ENCODE results near the gene RHBDD3.
"Not testable (repeated sequence)": the region's sequence is repeated elsewhere in the genome, so short reads cannot be mapped to it uniquely, and the experiment has no call there.

RHBDD3 gene

GRCh38 chr22:29256606-29257325 lies 11.0 kb downstream of the RHBDD3 start:
- H3K27ac ChIP-seq: no peak overlapping the region

DNA sequence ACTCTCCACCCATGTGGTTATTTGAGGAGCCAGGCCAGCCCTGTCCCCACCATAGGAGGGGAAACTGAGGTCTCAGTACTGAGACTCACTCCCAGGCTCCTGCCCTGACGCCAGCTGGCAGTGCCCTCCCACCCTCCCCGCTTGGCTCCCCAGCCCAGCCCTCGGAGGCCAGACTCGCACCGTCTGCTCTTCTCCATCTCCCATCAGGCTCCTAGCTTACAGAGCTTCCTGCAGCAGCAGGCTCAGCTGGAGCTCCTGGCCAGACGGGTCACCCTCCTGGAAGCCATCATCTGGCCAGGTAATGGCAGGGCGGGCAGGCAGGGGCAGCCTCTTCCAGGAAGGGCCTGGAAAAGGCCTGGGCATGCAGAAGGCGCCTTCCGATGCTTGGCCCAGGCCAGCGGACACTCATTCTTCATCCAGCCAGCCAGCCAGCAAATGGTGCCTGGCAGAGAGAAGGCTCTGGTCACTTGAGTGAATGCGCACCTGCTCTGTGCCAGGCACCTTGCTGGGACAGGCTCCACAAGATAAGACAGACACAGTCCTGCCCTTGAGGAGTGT lies 12.6 kb downstream of the RHBDD3 start:
- H3K27ac ChIP-seq: no peak overlapping the region

More at GRCh38 chr22:29256606-29257325, 11.0 kb downstream of the RHBDD3 start:
- H3K4me3 ChIP-seq: no peak overlapping the region

DNA sequence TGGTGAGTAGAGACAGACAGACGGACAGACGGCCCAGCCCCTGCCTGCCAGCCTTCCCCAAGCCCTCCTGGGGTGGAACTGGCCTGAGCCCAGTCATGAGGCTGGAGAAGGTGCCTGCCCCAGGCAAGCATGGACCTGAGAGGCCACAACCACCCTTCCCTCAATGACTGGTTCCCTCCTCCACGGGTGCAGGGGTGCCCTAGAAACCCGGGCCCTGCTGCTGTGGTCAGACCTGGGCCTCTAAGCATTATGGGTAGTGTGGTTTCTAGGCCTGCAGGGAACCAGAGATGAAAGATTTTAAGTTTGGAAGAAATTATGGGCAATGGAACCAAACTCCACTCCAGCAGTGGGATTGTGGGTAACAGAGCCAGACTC lies 13.5 kb downstream of the RHBDD3 start:
- no peak overlapping the region for H3K4me3 ChIP-seq
- no peak overlapping the region for H3K27ac ChIP-seq

More for the DNA sequence above, 12.6 kb downstream of the RHBDD3 start:
- no peak overlapping the region for H3K4me3 ChIP-seq

GRCh38 chr22:29253561-29254285 lies 14.1 kb downstream of the RHBDD3 start:
- Histone ChIP-seq H3K4me3 (no peak overlapping the region), H3K27ac (no peak overlapping the region)

DNA sequence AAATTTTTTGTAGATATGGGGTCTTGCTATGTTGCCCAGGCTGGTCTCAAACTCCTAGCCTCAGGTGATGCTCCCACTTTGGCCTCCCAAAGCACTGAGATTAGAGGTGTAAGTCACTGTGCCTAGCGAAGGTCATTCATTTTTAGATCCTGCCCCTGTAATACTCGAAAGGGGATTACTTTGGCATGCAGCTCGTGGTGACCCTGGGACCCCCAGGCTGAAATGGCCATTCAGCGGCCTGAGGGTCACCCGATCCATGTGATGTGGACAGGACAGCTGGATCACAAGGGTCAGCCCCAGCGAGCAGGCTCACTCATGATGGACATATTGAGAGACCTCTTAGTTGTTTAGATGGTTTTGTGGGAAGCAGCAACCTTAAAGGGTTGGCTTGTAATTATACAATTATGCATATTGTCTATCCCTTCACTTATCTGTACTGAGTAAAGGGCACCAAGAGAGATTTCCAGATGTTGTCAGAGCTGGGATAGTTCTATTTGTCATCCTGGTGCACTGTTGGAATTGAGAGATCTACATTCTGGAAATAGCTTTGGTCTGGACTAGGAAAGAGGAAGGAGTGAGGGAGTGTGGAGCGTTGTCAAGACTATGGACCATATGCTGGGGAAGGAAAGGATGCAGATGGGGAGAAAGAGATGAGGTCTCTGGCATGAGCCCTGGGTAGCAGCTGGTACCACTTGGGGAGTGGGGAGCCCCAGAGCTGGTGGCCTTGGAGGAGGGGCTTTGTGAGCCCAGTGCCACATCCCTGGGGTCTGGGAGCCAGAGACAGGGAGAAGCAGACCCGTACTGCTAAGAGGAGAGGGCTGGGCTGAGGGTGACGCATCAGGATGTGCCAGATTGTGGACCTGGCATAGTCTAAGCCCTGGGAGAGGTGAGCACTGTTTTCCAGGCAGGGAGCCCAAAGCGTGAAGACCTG lies 15.5 kb downstream of the RHBDD3 start:
- Histone ChIP-seq H3K4me3 (no peak overlapping the region), H3K27ac (no peak overlapping the region)

DNA sequence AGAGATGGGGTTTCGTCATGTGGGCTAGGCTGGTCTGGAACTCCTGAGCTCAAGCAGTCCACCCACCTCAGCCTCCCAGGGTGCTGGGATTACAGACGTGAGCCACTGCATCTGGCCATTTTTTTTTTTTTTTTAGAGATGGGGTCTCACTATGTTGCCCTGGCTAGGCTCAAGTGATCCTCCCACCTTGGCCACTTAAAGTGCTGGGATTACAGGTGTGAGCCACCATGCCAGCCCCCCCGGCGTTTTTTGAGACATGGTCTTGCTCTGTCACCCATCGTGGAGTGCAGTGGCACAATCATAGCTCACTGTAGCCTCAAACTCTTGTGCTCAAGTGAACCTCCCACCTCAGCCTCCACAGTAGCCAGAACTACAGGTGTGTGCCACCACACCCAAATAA lies 16.5 kb downstream of the RHBDD3 start:
- Histone ChIP-seq H3K27ac (no peak overlapping the region), H3K4me3 (no peak overlapping the region)

- not testable (repeated sequence) for H3K4me3 ChIP-seq, H3K27ac ChIP-seq
Measured at GRCh38 chr22:29247891-29248290, 19.9 kb downstream of the RHBDD3 start.

GRCh38 chr22:29245626-29246385 lies 22.0 kb downstream of the RHBDD3 start:
- H3K4me3 ChIP-seq: no peak overlapping the region

DNA sequence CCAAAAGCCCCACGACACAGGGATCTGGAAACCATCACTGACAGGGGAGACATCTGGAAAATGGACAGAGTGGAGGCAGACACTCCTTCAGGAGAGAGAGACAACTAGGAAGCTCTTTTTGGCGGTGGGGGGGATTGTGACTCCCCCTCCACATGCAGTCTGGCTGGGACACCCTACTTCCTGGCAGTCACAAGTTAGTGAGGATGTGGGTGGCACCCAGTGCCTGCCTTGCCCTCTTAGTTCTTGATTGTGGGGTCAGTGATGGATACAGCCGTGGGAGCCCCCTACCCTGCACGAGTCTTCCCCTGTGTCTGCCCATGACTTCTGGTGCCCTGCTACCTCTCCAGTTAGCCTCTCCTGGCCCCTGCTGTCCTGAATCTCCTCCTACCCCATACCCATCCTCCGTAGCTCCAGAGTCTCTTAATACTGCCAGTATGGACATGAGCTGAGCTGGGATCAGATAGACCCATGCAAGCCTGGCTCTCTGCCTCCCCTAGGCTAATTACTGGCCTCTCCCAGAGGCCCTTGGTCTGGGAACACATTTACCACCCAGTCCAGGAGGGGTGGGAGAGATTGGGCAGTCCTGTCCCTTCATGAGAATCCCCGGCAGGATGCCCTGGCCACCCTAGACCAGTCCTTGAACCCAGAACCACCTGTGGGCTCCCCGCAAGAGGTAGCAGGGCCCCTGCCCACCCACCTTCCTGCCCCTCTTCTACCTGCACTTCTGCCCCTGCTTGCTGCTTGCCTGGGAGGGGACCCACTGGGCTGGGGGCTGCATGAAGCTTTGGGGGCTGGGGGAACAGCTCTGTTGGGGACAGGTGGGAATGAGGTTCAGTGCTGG lies 22.8 kb downstream of the RHBDD3 start:
- H3K27ac ChIP-seq: peak overlapping the region in 1 of 21 experiments; percentile 14

More at GRCh38 chr22:29245626-29246385, 22.0 kb downstream of the RHBDD3 start:
- no peak overlapping the region for H3K27ac ChIP-seq

DNA sequence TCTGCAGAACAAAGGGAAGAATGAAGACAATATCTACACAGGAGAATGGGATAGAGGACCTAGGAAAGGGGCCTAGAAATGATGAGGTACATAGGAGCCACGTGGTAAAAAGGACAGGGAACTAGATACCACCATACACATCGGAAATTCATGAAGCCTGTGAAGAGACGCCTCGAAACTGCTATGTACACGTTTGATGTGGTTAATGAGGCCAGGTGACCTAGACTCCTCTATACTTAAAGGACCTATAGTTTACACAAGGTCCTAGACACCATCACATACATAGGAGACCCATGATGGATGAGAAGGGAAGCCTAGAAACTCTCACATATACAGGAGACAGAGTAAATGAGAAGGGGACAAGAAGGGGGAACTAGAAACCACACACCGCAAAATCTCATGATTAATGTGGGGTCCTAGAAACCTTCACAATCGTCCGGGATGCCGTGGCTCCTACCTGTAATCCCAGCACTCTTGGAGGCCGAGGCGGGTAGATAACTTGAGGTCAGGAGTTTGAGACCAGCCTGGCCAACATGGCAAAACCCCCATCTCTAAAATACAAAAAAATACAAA lies 23.8 kb downstream of the RHBDD3 start:
- H3K4me3 ChIP-seq: no peak overlapping the region
- H3K27ac ChIP-seq: no peak overlapping the region

More for the DNA sequence above, 22.8 kb downstream of the RHBDD3 start:
- no peak overlapping the region for H3K4me3 ChIP-seq

DNA sequence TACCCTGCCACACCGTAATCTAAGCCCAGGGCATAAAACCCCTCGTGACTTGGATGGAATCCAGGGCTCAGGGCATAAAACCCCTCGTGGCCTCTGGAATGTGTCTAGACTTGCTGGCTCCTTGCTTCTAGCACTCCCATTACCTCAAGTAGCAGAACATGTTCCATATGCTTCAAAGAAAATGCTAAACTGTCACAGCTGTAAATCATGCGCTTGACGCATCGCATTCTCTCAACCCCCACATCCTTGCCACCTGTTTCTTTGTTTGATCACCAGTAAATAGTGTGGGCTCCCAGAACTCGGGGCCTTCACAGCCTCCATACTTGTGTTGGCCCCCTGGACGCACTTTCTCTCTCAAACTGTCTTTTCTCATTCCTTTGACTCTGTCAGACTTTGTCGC lies 27.3 kb downstream of the RHBDD3 start:
- not testable (repeated sequence) for H3K4me3 ChIP-seq, H3K27ac ChIP-seq

GRCh38 chr22:29233277-29233877 lies 34.4 kb downstream of the RHBDD3 start:
- H3K27ac ChIP-seq: no peak overlapping the region
- no peak overlapping the region for H3K4me3 ChIP-seq

GRCh38 chr22:29231971-29232959 lies 35.5 kb downstream of the RHBDD3 start:
- H3K27ac ChIP-seq: no peak overlapping the region
- no peak overlapping the region for H3K4me3 ChIP-seq

DNA sequence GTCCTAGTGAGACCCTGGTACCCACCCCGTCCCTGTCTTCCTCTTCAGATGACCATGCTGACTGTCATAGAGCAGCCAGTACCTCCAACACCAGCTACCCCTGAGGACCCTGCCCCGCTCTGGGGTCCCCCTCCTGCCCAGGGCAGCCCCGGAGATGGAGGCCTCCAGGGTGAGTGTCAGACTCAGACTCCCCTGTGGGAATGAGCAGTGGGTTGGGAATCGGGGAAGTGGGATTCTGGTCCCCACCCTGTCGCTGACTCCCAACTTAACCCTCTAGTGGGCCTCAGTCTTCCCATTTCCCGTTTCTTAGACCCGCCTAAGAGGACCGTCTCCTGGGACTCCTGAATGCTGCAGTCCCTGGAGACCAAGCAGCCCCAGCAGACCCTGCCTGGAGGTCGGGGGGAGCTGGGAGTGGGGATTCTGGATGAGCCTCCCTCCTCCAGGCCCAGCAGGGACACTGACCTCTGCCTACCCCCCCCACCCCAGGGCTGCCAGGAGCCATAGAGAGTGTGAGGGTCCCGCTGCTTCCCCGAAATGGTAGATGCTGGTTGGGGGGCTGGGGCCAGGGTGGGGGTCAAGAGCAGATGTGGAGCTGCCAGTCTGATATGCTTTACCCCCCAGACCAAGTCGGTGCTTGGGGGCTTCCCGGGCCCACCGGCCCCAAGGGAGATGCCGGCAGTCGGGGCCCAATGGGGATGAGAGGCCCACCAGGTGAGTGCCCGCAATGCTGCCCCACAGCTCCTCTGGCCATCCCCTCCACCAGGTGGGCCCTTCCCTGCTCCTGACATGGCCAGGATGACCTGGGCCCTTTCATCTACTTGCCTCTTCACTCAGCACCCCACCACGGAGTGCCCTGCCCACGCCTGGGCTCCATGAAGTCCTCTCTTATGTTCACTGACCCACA lies 36.6 kb downstream of the RHBDD3 start:
- Histone ChIP-seq H3K4me3 (no peak overlapping the region), H3K27ac (no peak overlapping the region)

GRCh38 chr22:29226351-29226981 lies 41.3 kb downstream of the RHBDD3 start:
- H3K4me3 ChIP-seq: no peak overlapping the region
- H3K27ac ChIP-seq: peak overlapping the region in 16 of 21 experiments; percentile 0 to 85 (median 50)

Measured in skin epidermis (tissue), 12 donors.